Upper lobe of right lung (tissue), 1 donor: ENCODE data around the gene LEMD3. TPM values are rescaled to one million over a fixed set of nuclear protein-coding genes. Genes with fewer than 3 reads are reported as not detected.
A peak's percentile ranks its signal among the peaks of the same experiment; 100 is the strongest.

Experiments used
- ATAC-seq: fragments of 200-7000 bp; cut with Tn5 transposase; one replicate; pipeline ENCODE4 v1.9.1; 2020; ENCODE audit warnings: mild to moderate bottlenecking, moderate library complexity
- DNase-seq: peaks from one replicate; pipeline ENCODE4 v3.0.0-alpha.2; 2020
- H3K27ac ChIP-seq: fragments of 200-600 bp; one replicate; pipeline ENCODE4 v1.8.0; 2022
- H3K27me3 ChIP-seq: fragments of 200-600 bp; one replicate; pipeline ENCODE4 v1.8.0; 2022; ENCODE audit warnings: mild to moderate bottlenecking
- H3K36me3 ChIP-seq: fragments of 200-600 bp; one replicate; pipeline ENCODE4 v1.8.0; 2022
- H3K4me1 ChIP-seq: fragments of 200-600 bp; one replicate; pipeline ENCODE4 v1.8.0; 2022
- H3K4me3 ChIP-seq: fragments of 200-600 bp; one replicate; pipeline ENCODE4 v1.8.0; 2022; ENCODE audit warnings: mild to moderate bottlenecking
- H3K9me3 ChIP-seq: fragments of 200-600 bp; one replicate; pipeline ENCODE4 v1.8.0; 2022
- intact Hi-C: fragments of 100-400 bp; cut with DNase I; formaldehyde crosslinking; loops from one replicate; pipeline ENCODE4 v1.11.0; 2022
- long read RNA-seq: library from polyadenylated mRNA; unstranded; transcript quantifications from one replicate; pipeline ENCODE4 v2.0.0, GENCODE V29; 2021
- total RNA-seq: library from RNA; stranded (reverse); fragmentation: NEBNext Ultra II Directional; extraction: Animal tissue kit (Norgen Biotek cat#: 25700); gene quantifications from one replicate; pipeline ENCODE4 v1.2.1, GENCODE V29; 2021
- TF ChIP-seq, protein P1 (sequence below): fragments of 200-600 bp; IDR thresholded peaks from one replicate; pipeline ENCODE4 v1.8.0; 2022; ENCODE audit warnings: antibody characterized with exemption
- donor health status: DM: no; HTN: yes; CAD: no; lungs with severe emphysema.

LEMD3 gene
- total RNA-seq = 33.1 TPM
- long read RNA-seq, full-length matches to known transcripts = 47 of 58 reads
- long read RNA-seq, partial matches to known transcripts = 4 of 58 reads
- long read RNA-seq, other reads (novel, unspliced or antisense) = 7 of 58 reads

DNA sequence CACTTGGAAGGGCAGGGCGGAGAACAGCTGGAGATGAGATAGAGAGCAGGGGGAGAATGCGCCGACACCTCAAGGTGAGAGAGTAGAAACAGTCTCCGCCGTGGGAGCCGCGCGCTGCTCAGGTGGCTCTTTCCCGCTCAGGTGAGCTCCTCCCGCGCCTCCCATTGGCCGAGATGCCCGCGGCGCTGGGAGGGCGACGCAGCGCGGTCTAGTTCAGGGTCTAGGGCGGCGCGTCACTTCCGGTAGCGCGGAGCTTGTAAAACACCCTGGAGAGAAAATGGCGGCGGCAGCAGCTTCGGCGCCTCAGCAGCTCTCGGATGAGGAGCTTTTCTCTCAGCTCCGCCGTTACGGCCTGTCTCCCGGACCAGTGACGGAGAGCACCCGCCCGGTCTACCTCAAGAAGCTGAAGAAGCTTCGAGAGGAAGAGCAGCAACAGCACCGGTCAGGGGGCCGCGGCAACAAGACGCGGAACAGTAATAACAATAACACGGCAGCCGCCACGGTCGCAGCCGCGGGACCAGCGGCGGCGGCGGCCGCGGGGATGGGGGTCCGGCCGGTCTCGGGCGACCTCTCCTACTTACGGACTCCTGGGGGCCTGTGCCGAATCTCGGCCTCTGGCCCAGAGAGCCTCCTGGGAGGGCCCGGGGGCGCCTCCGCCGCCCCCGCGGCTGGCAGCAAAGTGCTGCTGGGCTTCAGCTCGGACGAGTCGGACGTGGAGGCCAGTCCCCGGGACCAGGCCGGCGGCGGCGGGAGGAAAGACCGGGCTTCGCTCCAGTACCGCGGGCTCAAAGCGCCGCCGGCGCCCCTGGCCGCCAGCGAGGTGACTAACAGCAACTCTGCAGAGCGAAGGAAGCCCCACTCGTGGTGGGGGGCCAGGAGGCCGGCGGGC is at the start of gene LEMD3:
TSS of gene LEMD3 (plus strand) at position 264 of the 889 bp plus-strand sequence. CDS start at position 278, 14 bp downstream.
- H3K4me1 ChIP-seq = peaks cover 33% of the 10 kb centered on the region
- intact Hi-C loops = no loop called here
- TF ChIP-seq, protein P1, sequence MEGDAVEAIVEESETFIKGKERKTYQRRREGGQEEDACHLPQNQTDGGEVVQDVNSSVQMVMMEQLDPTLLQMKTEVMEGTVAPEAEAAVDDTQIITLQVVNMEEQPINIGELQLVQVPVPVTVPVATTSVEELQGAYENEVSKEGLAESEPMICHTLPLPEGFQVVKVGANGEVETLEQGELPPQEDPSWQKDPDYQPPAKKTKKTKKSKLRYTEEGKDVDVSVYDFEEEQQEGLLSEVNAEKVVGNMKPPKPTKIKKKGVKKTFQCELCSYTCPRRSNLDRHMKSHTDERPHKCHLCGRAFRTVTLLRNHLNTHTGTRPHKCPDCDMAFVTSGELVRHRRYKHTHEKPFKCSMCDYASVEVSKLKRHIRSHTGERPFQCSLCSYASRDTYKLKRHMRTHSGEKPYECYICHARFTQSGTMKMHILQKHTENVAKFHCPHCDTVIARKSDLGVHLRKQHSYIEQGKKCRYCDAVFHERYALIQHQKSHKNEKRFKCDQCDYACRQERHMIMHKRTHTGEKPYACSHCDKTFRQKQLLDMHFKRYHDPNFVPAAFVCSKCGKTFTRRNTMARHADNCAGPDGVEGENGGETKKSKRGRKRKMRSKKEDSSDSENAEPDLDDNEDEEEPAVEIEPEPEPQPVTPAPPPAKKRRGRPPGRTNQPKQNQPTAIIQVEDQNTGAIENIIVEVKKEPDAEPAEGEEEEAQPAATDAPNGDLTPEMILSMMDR = no peak

DNA sequence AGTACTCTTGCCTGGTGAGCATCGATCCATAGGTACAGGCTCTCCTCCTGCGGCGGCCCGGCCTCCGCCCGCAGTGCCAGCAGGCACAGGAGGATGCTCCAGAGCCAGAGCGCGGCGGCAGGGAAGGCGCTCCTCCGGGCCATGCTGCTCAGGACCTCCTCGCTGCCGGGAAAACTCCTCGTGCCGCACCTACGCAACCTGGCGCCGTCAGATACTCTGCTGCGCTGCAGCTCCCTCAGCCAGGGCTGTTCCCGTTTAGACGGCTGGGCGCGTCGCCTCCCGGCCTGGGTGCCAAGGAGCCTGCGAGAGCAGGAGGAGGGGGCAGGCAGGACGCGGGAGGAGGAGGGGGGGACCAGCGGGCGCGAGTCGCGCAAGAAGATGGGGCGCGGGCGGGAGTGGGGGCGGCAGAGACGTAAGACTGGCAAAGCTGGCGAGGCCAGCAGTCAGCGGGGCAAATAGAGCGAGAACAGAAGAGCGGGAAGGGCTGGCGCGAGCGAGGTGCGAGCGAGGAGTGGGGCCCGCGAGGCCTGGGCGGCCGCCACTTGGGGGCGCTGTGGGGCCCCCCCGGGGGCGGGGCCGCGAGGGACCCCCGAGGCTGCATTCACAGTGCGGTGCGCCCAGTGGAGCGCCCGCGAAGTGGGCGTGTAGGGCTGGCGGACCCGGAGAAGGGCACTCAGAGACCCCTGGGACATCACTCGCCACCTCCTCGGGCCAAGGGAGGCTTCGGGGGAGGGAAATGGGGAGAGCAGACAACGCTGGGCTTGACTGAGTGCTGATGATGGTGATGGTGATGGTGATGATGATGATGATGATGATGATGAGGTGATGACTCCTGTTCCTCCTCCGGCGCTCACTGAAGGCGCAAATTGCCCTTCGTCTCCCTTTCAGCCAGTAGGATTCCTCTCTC is 48.1 kb upstream of the LEMD3 start, which contains the start of gene WIF1:
TSS of gene WIF1 (minus strand) at position 257 of the 907 bp plus-strand sequence. CDS start at position 143, 114 bp downstream.
- TF ChIP-seq, protein P1 = peak; percentile 45
- peak within 1 kb of the TSS; percentile 45 for H3K4me3 ChIP-seq
- intact Hi-C loops = loop anchor here (10.0 kb wide), 1 partner anchor 227 kb away; no protein-coding TSS in a partner anchor
- no peak within 1 kb of the TSS for H3K27ac ChIP-seq
- H3K9me3 ChIP-seq = no peaks in the 10 kb centered on the region
- DNase-seq (peak; percentile 91), ATAC-seq (peak; percentile 93)
- H3K27me3 ChIP-seq = peaks cover 57% of the 10 kb centered on the region
- no peaks in the 10 kb centered on the region for H3K36me3 ChIP-seq
- peaks cover 6% of the 10 kb centered on the region for H3K4me1 ChIP-seq

More for the DNA sequence above, at the start of gene LEMD3:
- no peaks in the 10 kb centered on the region for H3K9me3 ChIP-seq
- DNase-seq (peak; percentile 98), ATAC-seq (peak; percentile 98)
- peak within 1 kb of the TSS; percentile 94 for H3K27ac ChIP-seq
- no peaks in the 10 kb centered on the region for H3K36me3 ChIP-seq
- peak within 1 kb of the TSS; percentile 94 for H3K4me3 ChIP-seq
- no peaks in the 10 kb centered on the region for H3K27me3 ChIP-seq

DNA sequence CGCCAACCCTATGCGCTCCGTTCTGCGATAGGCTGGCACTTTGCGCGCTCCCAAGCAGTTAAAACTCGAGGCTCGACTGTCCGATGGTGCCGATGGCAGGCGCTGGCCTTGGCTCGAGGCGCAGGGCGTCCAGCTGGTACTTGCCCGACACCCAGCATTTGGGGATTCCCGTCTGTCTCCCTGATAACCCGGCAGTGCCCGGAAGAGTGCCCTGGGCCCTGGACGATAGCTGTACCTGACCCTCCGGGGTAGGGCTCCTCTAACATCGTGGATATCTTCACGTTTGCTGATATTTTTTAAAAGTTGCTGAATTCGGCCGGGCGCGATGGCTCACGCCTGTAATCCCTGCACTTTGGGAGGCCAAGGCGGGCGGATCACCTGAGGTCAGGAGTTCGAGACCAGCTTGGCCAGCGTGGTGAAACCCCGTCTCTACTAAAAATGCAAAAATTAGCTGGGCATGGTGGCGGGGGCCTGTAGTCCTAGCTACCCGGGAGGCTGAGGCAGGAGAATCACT is 47.4 kb upstream of the LEMD3 start:
- no peak overlapping the region for H3K4me3 ChIP-seq
- TF ChIP-seq, protein P1 = no peak
- H3K27me3 ChIP-seq = peaks cover 56% of the 10 kb centered on the region
- no peaks in the 10 kb centered on the region for H3K36me3 ChIP-seq
- H3K4me1 ChIP-seq = peaks cover 6% of the 10 kb centered on the region
- no peak for DNase-seq
- H3K27ac ChIP-seq = no peak overlapping the region
- ATAC-seq = no peak
- H3K9me3 ChIP-seq = no peaks in the 10 kb centered on the region
- intact Hi-C loops = loop anchor here (10.0 kb wide), 1 partner anchor 227 kb away; no protein-coding TSS in a partner anchor

DNA sequence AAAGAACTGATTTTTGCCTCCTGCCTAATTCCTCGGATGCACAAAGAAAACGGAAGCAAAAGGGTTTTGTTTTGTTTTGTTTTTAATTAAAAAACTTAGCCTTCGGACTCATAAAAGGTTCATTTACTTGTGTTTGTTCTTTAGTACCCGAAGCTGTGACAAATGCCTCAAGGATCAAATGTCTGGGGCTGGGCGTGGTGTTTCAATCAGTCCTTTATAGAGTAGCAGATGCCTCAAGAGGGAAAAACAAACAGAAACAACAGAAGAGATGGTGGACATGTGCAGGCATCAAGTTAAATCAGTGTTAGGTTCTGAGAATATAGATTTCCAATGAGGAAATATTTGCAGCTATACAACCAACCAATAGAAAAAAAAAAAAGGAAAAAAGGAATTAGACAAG is 46.7 kb upstream of the LEMD3 start:
- intact Hi-C loops = loop anchor here (10.0 kb wide), 1 partner anchor 228 kb away; no protein-coding TSS in a partner anchor
- ATAC-seq = no peak
- Histone ChIP-seq H3K4me1 (peaks cover 6% of the 10 kb centered on the region), H3K27me3 (peaks cover 56% of the 10 kb centered on the region), H3K9me3 (no peaks in the 10 kb centered on the region), H3K4me3 (no peak overlapping the region), H3K27ac (no peak overlapping the region), H3K36me3 (no peaks in the 10 kb centered on the region)
- TF ChIP-seq, protein P1 = no peak
- DNase-seq = no peak
